Thoracic aorta (tissue), 2 donors: ENCODE measurements around the gene TECR. TPM values are rescaled to one million over a fixed set of nuclear protein-coding genes. Genes with fewer than 3 reads are reported as not detected.
"Not testable (repeated sequence)": the region's sequence is repeated elsewhere in the genome, so short reads cannot be mapped to it uniquely, and the experiment has no call there.

Experiments used
- ATAC-seq: fragments of 150-250 bp; one replicate; pipeline ENCODE4 v1.8.0; 2017; ENCODE audit warnings: low read depth; ENCODE audit not compliant: insufficient number of reproducible peaks, low FRiP score
- DNase-seq: peaks from one replicate; pipeline ENCODE4 v3.0.0-alpha.2; 2020; ENCODE audit warnings: low spot score
- H3K27ac ChIP-seq, 2 donors: fragments of 200-600 bp; sonication (generic); 1 replicate in 1 of 2; 2 replicates in 1 of 2; pipeline ENCODE4 v1.5.1; 2016; ENCODE audit warnings: mild to moderate bottlenecking in 2 of 2, moderate library complexity in 2 of 2
- H3K27me3 ChIP-seq: fragments of 200-600 bp; sonication (generic); replicated peaks from 2 replicates; pipeline ENCODE4 v1.6.0; 2016; ENCODE audit warnings: mild to moderate bottlenecking; ENCODE audit not compliant: insufficient read depth
- H3K36me3 ChIP-seq: fragments of 200-600 bp; sonication (generic); one replicate; pipeline ENCODE4 v1.5.1; 2016
- H3K4me1 ChIP-seq, 2 donors: fragments of 200-600 bp; sonication (generic); 1 replicate in 1 of 2; 2 replicates in 1 of 2; pipeline versions ENCODE4 v1.5.1 to v1.6.0; 2016; ENCODE audit warnings: low read depth in 2 of 2, mild to moderate bottlenecking in 1 of 2; ENCODE audit not compliant: control insufficient read depth in 1 of 2
- H3K4me3 ChIP-seq: fragments of 200-600 bp; sonication (generic); 2 replicates; pipeline ENCODE4 v1.5.1; 2016; ENCODE audit warnings: mild to moderate bottlenecking
- H3K9me3 ChIP-seq: fragments of 200-600 bp; sonication (generic); 2 replicates; pipeline ENCODE4 v1.5.1; 2016
- total RNA-seq, 2 donors: library from RNA; depleted of rRNA; stranded (reverse); fragments of >200 nt; gene quantifications; one replicate each; pipeline versions ENCODE4 v1.1.0 to v1.2.3, GENCODE V29; 2016
- TF ChIP-seq, protein P1 (sequence below): fragments of 200-600 bp; sonication (generic); IDR thresholded peaks from one replicate; pipeline ENCODE4 v1.5.1; 2019; ENCODE audit warnings: antibody characterized with exemption

TECR gene
- total RNA-seq, 2 donors from 2014 or later: 35.6 to 37.6 TPM

GRCh38 chr19:14542711-14543328 lies 13.4 kb downstream of the TECR start:
- H3K27me3 ChIP-seq: no peaks in the 10 kb centered on the region
- H3K36me3 ChIP-seq: no peaks in the 10 kb centered on the region
- no peak overlapping the region for H3K4me3 ChIP-seq
- no peaks in the 10 kb centered on the region for H3K9me3 ChIP-seq
- H3K4me1 ChIP-seq: no peaks in the 10 kb centered on the region
- ATAC-seq (no peak), DNase-seq (no peak)
- H3K27ac ChIP-seq: no peak overlapping the region
- TF ChIP-seq, protein P1, sequence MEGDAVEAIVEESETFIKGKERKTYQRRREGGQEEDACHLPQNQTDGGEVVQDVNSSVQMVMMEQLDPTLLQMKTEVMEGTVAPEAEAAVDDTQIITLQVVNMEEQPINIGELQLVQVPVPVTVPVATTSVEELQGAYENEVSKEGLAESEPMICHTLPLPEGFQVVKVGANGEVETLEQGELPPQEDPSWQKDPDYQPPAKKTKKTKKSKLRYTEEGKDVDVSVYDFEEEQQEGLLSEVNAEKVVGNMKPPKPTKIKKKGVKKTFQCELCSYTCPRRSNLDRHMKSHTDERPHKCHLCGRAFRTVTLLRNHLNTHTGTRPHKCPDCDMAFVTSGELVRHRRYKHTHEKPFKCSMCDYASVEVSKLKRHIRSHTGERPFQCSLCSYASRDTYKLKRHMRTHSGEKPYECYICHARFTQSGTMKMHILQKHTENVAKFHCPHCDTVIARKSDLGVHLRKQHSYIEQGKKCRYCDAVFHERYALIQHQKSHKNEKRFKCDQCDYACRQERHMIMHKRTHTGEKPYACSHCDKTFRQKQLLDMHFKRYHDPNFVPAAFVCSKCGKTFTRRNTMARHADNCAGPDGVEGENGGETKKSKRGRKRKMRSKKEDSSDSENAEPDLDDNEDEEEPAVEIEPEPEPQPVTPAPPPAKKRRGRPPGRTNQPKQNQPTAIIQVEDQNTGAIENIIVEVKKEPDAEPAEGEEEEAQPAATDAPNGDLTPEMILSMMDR: no peak

DNA sequence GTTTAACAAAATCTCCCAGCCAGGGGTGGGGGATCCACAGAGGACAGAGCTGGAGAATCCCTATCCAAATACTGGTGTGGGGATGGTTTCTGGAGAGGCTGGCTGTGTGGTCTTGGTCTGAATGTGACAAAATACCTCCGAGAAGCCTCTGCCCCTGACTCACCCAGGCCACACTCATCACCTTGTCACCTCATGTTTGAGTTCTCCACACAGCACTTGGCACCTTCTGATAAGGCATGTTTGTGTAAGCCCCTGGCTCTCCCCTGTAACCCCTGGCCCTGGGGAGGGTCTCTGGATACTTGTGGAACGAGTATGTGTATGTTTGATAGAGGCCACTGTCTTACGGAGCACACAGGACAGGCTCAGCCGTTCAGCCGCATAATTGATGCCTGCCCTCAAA lies 14.7 kb downstream of the TECR start:
- TF ChIP-seq, protein P1: no peak
- ATAC-seq (no peak), DNase-seq (no peak)
- no peak overlapping the region for H3K27ac ChIP-seq
- no peaks in the 10 kb centered on the region for H3K27me3 ChIP-seq
- peaks cover 6% of the 10 kb centered on the region for H3K36me3 ChIP-seq
- no peaks in the 10 kb centered on the region for H3K9me3 ChIP-seq
- H3K4me1 ChIP-seq: no peaks in the 10 kb centered on the region
- H3K4me3 ChIP-seq: no peak overlapping the region

DNA sequence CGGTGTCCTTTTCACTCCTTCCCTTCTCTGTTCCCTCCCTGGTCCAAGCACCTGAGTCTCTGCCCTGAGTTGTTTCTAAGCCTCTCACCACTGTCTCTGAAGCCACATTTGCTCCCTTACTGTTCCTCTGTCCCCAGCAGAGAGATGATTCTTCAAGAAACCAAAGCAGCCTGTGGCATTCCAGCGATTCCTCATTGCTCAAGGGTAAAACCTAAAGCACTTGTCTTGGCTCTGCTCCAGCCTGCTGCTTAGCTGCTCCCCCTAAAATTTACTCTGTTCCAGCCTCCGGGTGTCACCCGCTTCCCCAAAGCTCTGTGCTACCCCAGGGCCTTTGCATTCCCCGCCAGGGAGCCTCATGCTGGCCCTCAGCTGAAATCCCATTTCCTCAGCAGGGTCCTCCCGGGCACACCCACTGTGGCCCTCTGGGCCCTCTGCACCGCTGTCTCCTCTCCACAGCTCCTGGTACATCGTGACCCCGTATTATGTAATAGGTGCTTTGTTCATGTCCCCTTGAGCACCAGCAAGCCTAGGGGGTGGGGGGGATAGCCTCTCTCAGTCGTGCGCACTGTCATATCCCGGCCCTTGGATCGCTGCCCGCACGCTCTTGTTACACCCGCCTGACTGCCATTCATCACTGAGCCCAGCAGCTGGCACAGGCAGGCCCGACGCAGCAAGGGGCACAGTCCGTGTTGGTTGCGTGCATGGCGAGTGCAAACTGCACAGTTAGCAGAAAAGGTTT lies 15.8 kb downstream of the TECR start:
- H3K9me3 ChIP-seq: no peaks in the 10 kb centered on the region
- peaks cover 8% of the 10 kb centered on the region for H3K36me3 ChIP-seq
- no peak for DNase-seq
- TF ChIP-seq, protein P1: no peak
- no peak overlapping the region for H3K4me3 ChIP-seq
- no peak overlapping the region for H3K27ac ChIP-seq
- ATAC-seq: no peak
- H3K4me1 ChIP-seq: no peaks in the 10 kb centered on the region
- no peaks in the 10 kb centered on the region for H3K27me3 ChIP-seq

GRCh38 chr19:14545716-14546082 lies 16.3 kb downstream of the TECR start:
- Histone ChIP-seq H3K27ac (no peak overlapping the region), H3K4me1 (no peaks in the 10 kb centered on the region), H3K9me3 (no peaks in the 10 kb centered on the region), H3K27me3 (no peaks in the 10 kb centered on the region), H3K4me3 (no peak overlapping the region), H3K36me3 (peaks cover 8% of the 10 kb centered on the region)
- TF ChIP-seq, protein P1: no peak
- DNase-seq (no peak), ATAC-seq (no peak)

- ATAC-seq (no peak), DNase-seq (no peak)
- H3K9me3 ChIP-seq: no peaks in the 10 kb centered on the region
- no peaks in the 10 kb centered on the region for H3K4me1 ChIP-seq
- peaks cover 8% of the 10 kb centered on the region for H3K36me3 ChIP-seq
- no peaks in the 10 kb centered on the region for H3K27me3 ChIP-seq
- no peak overlapping the region for H3K27ac ChIP-seq
- TF ChIP-seq, protein P1: no peak
- H3K4me3 ChIP-seq: no peak overlapping the region
Measured at GRCh38 chr19:14550201-14550754, 20.9 kb downstream of the TECR start.

DNA sequence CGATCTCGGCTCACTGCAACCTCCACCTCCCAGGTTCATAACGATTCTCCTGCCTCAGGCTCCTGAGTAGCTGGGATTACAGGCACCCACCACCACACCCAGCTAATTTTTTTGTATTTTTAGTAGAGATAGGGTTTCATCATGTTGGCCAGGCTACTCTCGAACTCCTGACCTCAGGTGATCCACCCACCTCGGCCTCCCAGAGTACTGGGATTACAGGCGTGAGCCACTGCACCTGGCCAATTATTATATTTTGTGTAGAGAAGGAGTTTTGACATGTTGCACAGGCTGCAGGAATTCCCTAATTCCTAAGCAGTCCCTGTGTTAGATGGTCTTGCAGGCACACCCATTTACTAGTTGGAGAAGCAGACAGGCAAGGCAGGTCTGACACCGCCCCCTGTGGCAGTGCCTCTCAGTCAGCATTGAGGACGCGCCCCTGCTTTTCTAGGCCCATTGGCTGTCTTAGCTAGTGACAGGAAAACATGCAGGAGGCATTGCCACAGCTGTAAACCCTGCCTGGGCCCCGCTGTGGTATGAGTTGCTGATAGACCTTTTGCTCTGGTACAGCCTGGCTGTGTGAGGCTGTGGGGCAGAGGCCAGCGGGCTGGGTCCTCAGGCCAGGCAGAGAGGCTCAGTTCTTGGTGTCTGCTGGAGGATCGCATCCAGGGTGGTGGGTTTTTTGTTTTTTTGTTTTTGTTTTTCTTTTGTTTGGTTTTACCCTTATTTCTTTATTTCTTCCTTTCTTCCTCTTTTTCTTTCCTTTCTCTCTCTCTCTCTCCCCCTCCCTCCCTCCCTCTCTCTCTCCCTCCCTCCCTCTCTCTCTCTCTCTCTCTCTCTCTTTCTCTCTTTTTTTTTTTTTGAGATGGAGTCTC lies 22.0 kb downstream of the TECR start:
- not testable (repeated sequence) for H3K4me3 ChIP-seq, H3K27me3 ChIP-seq, H3K36me3 ChIP-seq, H3K4me1 ChIP-seq, H3K27ac ChIP-seq, DNase-seq, H3K9me3 ChIP-seq, ATAC-seq

- H3K27ac ChIP-seq, ATAC-seq: not testable (repeated sequence)
Measured at GRCh38 chr19:14552006-14552360, 22.6 kb downstream of the TECR start.

More at GRCh38 chr19:14552006-14552360, 22.6 kb downstream of the TECR start:
- not testable (repeated sequence) for H3K4me1 ChIP-seq, H3K27me3 ChIP-seq, DNase-seq, H3K9me3 ChIP-seq, H3K4me3 ChIP-seq, H3K36me3 ChIP-seq
